ENCODE measurements around the gene E2F3. TPM values are rescaled to one million over a fixed set of nuclear protein-coding genes. Genes with fewer than 3 reads are reported as not detected.

The E2F3 gene
- total RNA-seq, 1 experiment from 2014 or later, result 27.1 TPM

GRCh38 chr6:20486641-20487040 is 85.0 kb downstream of the E2F3 start:
- Histone ChIP-seq H3K9me3 (ENCODE audit: control insufficient read depth in 1 of 2, insufficient read depth in 1 of 2, low read depth in 1 of 2, low read length in 2 of 2) (no peaks in the 10 kb centered on the region), H3K9ac (ENCODE audit: low read length) (no peak overlapping the region), H3K4me1 (ENCODE audit: control insufficient read depth in 1 of 2, insufficient read depth in 2 of 2, low read length in 2 of 2) (no peaks in the 10 kb centered on the region), H3K4me3 (replicated peaks in 1 of 2; ENCODE audit: low read depth in 1 of 2, low read length in 2 of 2) (no peak overlapping the region), H3K9me2 (ENCODE audit: insufficient read depth) (no peaks in the 10 kb centered on the region), H3K27ac (ENCODE audit: low read depth, low read length) (no peak overlapping the region), H3K4me2 (ENCODE audit: low read length) (no peak overlapping the region), H3K27me3 (ENCODE audit: insufficient read depth, low read length) (no peaks in the 10 kb centered on the region), H3K36me3 (ENCODE audit: control insufficient read depth in 1 of 2, insufficient read depth in 2 of 2, low read length in 2 of 2) (peaks cover 48 to 51% of the 10 kb centered on the region in 2 experiments), H4K20me1 (ENCODE audit: insufficient read depth) (no peaks in the 10 kb centered on the region), H2AFZ (ENCODE audit: low read depth, low read length, poor library complexity, severe bottlenecking) (no peak overlapping the region), H3K79me2 (ENCODE audit: insufficient read depth, low read length) (0 out of 2 replicates have a peak, but pooled peaks cover 3% of the 10 kb centered on the region)
- no TSS peak for BruUV-seq (replicated peaks)
- intact Hi-C loops (cut with micrococcal nuclease), result no loop called here
- POLR2A ChIA-PET, result no interaction called here
- CTCF ChIA-PET, result no interaction called here
- ATAC-seq (no peak), DNase-seq (ENCODE audit: low read depth, low spot score) (no peak)
- RAD21 ChIA-PET (ENCODE audit: low non-redundant PET in 1 of 2, low total read pairs in 2 of 2, uncharacterized antibody in 2 of 2, unreplicated experiment in 2 of 2), result no interaction called here
- TF ChIP-seq ATF3 (IDR thresholded peaks at IDR 0.05) (no peak), JUND (IDR thresholded peaks at IDR 0.05) (no peak), ELF1 (IDR thresholded peaks at IDR 0.05; ENCODE audit: borderline replicate concordance, low read depth) (no peak)

- Histone ChIP-seq H3K27me3 (ENCODE audit: insufficient read depth, low read length) (no peaks in the 10 kb centered on the region), H3K9me3 (ENCODE audit: control insufficient read depth in 1 of 2, insufficient read depth in 1 of 2, low read depth in 1 of 2, low read length in 2 of 2) (no peaks in the 10 kb centered on the region), H3K4me1 (ENCODE audit: control insufficient read depth in 1 of 2, insufficient read depth in 2 of 2, low read length in 2 of 2) (no peaks in the 10 kb centered on the region), H3K27ac (ENCODE audit: low read depth, low read length) (no peak overlapping the region), H3K79me2 (ENCODE audit: insufficient read depth, low read length) (0 out of 2 replicates have a peak, but pooled peaks cover under 1% of the 10 kb centered on the region), H3K4me3 (replicated peaks in 1 of 2; ENCODE audit: low read depth in 1 of 2, low read length in 2 of 2) (no peak overlapping the region), H3K9me2 (ENCODE audit: insufficient read depth) (no peaks in the 10 kb centered on the region), H2AFZ (ENCODE audit: low read depth, low read length, poor library complexity, severe bottlenecking) (no peak overlapping the region), H3K9ac (ENCODE audit: low read length) (no peak overlapping the region), H3K36me3 (ENCODE audit: control insufficient read depth in 1 of 2, insufficient read depth in 2 of 2, low read length in 2 of 2) (peaks cover 40 to 43% of the 10 kb centered on the region in 2 experiments), H4K20me1 (ENCODE audit: insufficient read depth) (peaks cover 9% of the 10 kb centered on the region; the same call in 1 of the 2 replicates), H3K4me2 (ENCODE audit: low read length) (no peak overlapping the region)
- DNase-seq (ENCODE audit: low read depth, low spot score) (no peak), ATAC-seq (no peak)
- ChIA-PET CTCF (no interaction called here), RAD21 (ENCODE audit: low non-redundant PET in 1 of 2, low total read pairs in 2 of 2, uncharacterized antibody in 2 of 2, unreplicated experiment in 2 of 2) (no interaction called here), POLR2A (no interaction called here)
- no TSS peak for BruUV-seq (replicated peaks)
- no peak for TF ChIP-seq ZFX (IDR thresholded peaks at IDR 0.05)
- TF ChIP-seq EGR1 (IDR thresholded peaks at IDR 0.05; ENCODE audit: low read depth), result no peak
- TF ChIP-seq CTCF (IDR thresholded peaks at IDR 0.05 in 2 of 3, conservative IDR thresholded peaks at IDR 0.05 in 1 of 3; ENCODE audit: borderline replicate concordance in 1 of 3, insufficient read depth in 1 of 3, low read depth in 2 of 3, low read length in 2 of 3), result no peak
- no peak for TF ChIP-seq POLR2AphosphoS5 (IDR thresholded peaks at IDR 0.05; ENCODE audit: low read depth, low read length)
- TF ChIP-seq JUND (IDR thresholded peaks at IDR 0.05), result no peak
- no peak for TF ChIP-seq ZBTB33 (IDR thresholded peaks at IDR 0.05; ENCODE audit: extremely low read depth, insufficient replicate concordance, low read length)
- no peak for TF ChIP-seq FOSL1 (IDR thresholded peaks at IDR 0.05; ENCODE audit: low read depth)
- TF ChIP-seq MAX (IDR thresholded peaks at IDR 0.05), result no peak
- intact Hi-C loops (cut with micrococcal nuclease), result no loop called here
These were observed 86.1 kb downstream of the E2F3 start for GRCh38 chr6:20487669-20488375.
